HepG2 (cell line): ENCODE data around the gene RTEL1. TPM values are rescaled to one million over a fixed set of nuclear protein-coding genes. Genes with fewer than 3 reads are reported as not detected.
A peak's percentile ranks its signal among the peaks of the same experiment; 100 is the strongest.

Experiments used
- DBP ChIP-seq: sonication (generic); formaldehyde crosslinking; IDR thresholded peaks from 2 replicates; pipeline ENCODE4 v1.4.0; 2020; ENCODE audit warnings: missing genetic modification reagents; ENCODE audit errors: not compliant biosample characterization
- HNRNPLL ChIP-seq: fragments of 200-400 bp; formaldehyde crosslinking; IDR thresholded peaks from 2 replicates; pipeline ENCODE4 v1.6.1; 2017; ENCODE audit warnings: mild to moderate bottlenecking, low read depth, low read length; ENCODE audit not compliant: poor library complexity, severe bottlenecking
- KDM3A ChIP-seq: IDR thresholded peaks from 2 replicates; pipeline ENCODE4 v1.6.1; 2018; ENCODE audit warnings: low read depth, missing compliant biosample characterization
- MEIS1 ChIP-seq: sonication (generic); formaldehyde crosslinking; IDR thresholded peaks from 2 replicates; pipeline ENCODE4 v1.9.0; 2021; ENCODE audit warnings: mild to moderate bottlenecking, missing genetic modification reagents, moderate library complexity, borderline replicate concordance
- PAXIP1 ChIP-seq: sonication (generic); formaldehyde crosslinking; conservative IDR thresholded peaks from 2 replicates; pipeline ENCODE4 v1.4.0; 2020; ENCODE audit warnings: mild to moderate bottlenecking, missing genetic modification reagents, moderate library complexity
- POGZ ChIP-seq: sonication (generic); formaldehyde crosslinking; IDR thresholded peaks from 2 replicates; pipeline ENCODE4 v1.4.0; 2020; ENCODE audit warnings: mild to moderate bottlenecking, missing genetic modification reagents
- ZFP37 ChIP-seq: sonication (generic); formaldehyde crosslinking; IDR thresholded peaks from 2 replicates; pipeline ENCODE4 v1.4.0; 2020; ENCODE audit warnings: missing genetic modification reagents, borderline replicate concordance
- ZNF224 ChIP-seq: sonication (generic); formaldehyde crosslinking; IDR thresholded peaks from 2 replicates; pipeline ENCODE4 v1.5.0; 2020; ENCODE audit warnings: mild to moderate bottlenecking, missing genetic modification reagents
- ZNF256 ChIP-seq: sonication (generic); formaldehyde crosslinking; conservative IDR thresholded peaks from 2 replicates; pipeline ENCODE4 v1.4.0; 2020; ENCODE audit warnings: missing genetic modification reagents
- ZNF280B ChIP-seq: sonication (generic); formaldehyde crosslinking; IDR thresholded peaks from 2 replicates; pipeline ENCODE4 v1.5.0; 2020; ENCODE audit warnings: missing genetic modification reagents, mild to moderate bottlenecking, borderline replicate concordance
- ZNF44 ChIP-seq: sonication (generic); formaldehyde crosslinking; IDR thresholded peaks from 2 replicates; pipeline ENCODE4 v1.5.1; 2020; ENCODE audit warnings: mild to moderate bottlenecking, missing genetic modification reagents
- polyA plus RNA-seq, 8 experiments: library from polyadenylated mRNA; depleted of rRNA in 3 of 8; stranded (reverse) in 7 of 8; unstranded in 1 of 8; fragments of >200 nt; fragmentation: Illumina TruSeq in 4 of 8; extraction: Trizol in 4 of 8; gene quantifications; 2 replicates each; pipeline versions ENCODE4 v1.2.1 to v1.2.3, GENCODE V29; 2011 to 2016; ENCODE audit warnings: low read depth in 4 of 8, missing spikeins in 1 of 8, mixed read lengths in 1 of 8; ENCODE audit not compliant: insufficient read depth in 1 of 8
- total RNA-seq, 5 experiments: library from RNA; depleted of rRNA; stranded (reverse); fragments of >200 nt; fragmentation: Illumina TruSeq; extraction: Trizol; gene quantifications; 2 replicates each; pipeline ENCODE4 v1.2.3, GENCODE V29; 2016; ENCODE audit warnings: low read depth in 1 of 5
- TF ChIP-seq, protein P1 (sequence below): sonication (generic); formaldehyde crosslinking; IDR thresholded peaks from 2 replicates; pipeline ENCODE4 v1.4.0; 2020; ENCODE audit warnings: missing genetic modification reagents, low read depth, mild to moderate bottlenecking, borderline replicate concordance
- TF ChIP-seq, protein P2 (sequence below): sonication (generic); formaldehyde crosslinking; IDR thresholded peaks from 2 replicates; pipeline ENCODE4 v1.4.0; 2020; ENCODE audit warnings: missing genetic modification reagents, borderline replicate concordance
- TF ChIP-seq, protein P3 (sequence below): fragments of 450-650 bp; IDR thresholded peaks from 2 replicates; pipeline ENCODE4 v1.6.1; 2016

RTEL1 gene
- total and polyA plus RNA-seq, 2 of the 13 experiments (the other 11 are each of a cell fraction or from before 2014, with no cell fraction given), result 21.8 to 36.4 TPM

DNA sequence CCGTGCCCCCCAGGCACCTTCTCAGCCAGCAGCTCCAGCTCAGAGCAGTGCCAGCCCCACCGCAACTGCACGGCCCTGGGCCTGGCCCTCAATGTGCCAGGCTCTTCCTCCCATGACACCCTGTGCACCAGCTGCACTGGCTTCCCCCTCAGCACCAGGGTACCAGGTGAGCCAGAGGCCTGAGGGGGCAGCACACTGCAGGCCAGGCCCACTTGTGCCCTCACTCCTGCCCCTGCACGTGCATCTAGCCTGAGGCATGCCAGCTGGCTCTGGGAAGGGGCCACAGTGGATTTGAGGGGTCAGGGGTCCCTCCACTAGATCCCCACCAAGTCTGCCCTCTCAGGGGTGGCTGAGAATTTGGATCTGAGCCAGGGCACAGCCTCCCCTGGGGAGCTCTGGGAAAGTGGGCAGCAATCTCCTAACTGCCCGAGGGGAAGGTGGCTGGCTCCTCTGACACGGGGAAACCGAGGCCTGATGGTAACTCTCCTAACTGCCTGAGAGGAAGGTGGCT is 39.3 kb downstream of the RTEL1 start (continued):
- no peak for TF ChIP-seq DBP (CRISPR knock-in tag)
- TF ChIP-seq PAXIP1 (CRISPR knock-in tag), result no peak
- TF ChIP-seq ZNF280B (CRISPR knock-in tag), result 0 out of 2 replicates have a peak, but pooled peaks have one; percentile 19
- TF ChIP-seq MEIS1, result no peak
- TF ChIP-seq, protein P1, sequence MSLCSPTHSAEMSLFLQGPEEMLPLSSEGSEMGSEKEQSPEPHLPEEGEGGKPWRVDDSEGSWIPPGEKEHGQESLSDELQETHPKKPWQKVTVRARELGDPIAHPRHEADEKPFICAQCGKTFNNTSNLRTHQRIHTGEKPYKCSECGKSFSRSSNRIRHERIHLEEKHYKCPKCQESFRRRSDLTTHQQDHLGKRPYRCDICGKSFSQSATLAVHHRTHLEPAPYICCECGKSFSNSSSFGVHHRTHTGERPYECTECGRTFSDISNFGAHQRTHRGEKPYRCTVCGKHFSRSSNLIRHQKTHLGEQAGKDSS (CRISPR knock-in tag), result no peak
- TF ChIP-seq ZNF224 (CRISPR knock-in tag), result no peak
- TF ChIP-seq HNRNPLL, result no peak
- TF ChIP-seq, protein P2, sequence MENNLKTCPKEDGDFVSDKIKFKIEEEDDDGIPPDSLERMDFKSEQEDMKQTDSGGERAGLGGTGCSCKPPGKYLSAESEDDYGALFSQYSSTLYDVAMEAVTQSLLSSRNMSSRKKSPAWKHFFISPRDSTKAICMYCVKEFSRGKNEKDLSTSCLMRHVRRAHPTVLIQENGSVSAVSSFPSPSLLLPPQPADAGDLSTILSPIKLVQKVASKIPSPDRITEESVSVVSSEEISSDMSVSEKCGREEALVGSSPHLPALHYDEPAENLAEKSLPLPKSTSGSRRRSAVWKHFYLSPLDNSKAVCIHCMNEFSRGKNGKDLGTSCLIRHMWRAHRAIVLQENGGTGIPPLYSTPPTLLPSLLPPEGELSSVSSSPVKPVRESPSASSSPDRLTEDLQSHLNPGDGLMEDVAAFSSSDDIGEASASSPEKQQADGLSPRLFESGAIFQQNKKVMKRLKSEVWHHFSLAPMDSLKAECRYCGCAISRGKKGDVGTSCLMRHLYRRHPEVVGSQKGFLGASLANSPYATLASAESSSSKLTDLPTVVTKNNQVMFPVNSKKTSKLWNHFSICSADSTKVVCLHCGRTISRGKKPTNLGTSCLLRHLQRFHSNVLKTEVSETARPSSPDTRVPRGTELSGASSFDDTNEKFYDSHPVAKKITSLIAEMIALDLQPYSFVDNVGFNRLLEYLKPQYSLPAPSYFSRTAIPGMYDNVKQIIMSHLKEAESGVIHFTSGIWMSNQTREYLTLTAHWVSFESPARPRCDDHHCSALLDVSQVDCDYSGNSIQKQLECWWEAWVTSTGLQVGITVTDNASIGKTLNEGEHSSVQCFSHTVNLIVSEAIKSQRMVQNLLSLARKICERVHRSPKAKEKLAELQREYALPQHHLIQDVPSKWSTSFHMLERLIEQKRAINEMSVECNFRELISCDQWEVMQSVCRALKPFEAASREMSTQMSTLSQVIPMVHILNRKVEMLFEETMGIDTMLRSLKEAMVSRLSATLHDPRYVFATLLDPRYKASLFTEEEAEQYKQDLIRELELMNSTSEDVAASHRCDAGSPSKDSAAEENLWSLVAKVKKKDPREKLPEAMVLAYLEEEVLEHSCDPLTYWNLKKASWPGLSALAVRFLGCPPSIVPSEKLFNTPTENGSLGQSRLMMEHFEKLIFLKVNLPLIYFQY, result no peak
- TF ChIP-seq ZNF256 (CRISPR knock-in tag), result no peak
- TF ChIP-seq ZFP37 (CRISPR knock-in tag), result no peak
- TF ChIP-seq POGZ, result no peak
- 0 out of 2 replicates have a peak, but pooled peaks have one; percentile 45 for TF ChIP-seq ZNF44
- TF ChIP-seq, protein P3, sequence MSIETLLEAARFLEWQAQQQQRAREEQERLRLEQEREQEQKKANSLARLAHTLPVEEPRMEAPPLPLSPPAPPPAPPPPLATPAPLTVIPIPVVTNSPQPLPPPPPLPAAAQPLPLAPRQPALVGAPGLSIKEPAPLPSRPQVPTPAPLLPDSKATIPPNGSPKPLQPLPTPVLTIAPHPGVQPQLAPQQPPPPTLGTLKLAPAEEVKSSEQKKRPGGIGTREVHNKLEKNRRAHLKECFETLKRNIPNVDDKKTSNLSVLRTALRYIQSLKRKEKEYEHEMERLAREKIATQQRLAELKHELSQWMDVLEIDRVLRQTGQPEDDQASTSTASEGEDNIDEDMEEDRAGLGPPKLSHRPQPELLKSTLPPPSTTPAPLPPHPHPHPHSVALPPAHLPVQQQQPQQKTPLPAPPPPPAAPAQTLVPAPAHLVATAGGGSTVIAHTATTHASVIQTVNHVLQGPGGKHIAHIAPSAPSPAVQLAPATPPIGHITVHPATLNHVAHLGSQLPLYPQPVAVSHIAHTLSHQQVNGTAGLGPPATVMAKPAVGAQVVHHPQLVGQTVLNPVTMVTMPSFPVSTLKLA, result no peak
- no peak; the same call in 1 of the 2 replicates for TF ChIP-seq KDM3A (CRISPR knock-in tag)
